Adipose tissue (tissue), 3 donors: ENCODE measurements around the gene MAEA. TPM values are rescaled to one million over a fixed set of nuclear protein-coding genes. Genes with fewer than 3 reads are reported as not detected.

Experiments
- H3K27ac ChIP-seq: one replicate; pipeline ENCODE4 v1.5.1; 2013; ENCODE audit warnings: low read depth, low read length
- whole genome bisulfite sequencing, 3 donors: extraction: QIAGEN DNeasy Blood & Tissue Kit; methylation state at CpG; one replicate each; pipeline ENCODE4 v1.1.7; 2013; 5-methylcytosine and 5-hydroxymethylcytosine counted together
- polyA plus RNA-seq, 3 donors: library from polyadenylated mRNA; stranded (reverse); fragments of 200-250 nt; gene quantifications; one replicate each; pipeline ENCODE4 v1.2.3, GENCODE V29; 2013
- donor health status: healthy with polysubstance abuse.
- donor health status: Bipolar disorder and iron deficiency.
- donor health status: healthy.

Gene MAEA
- polyA plus RNA-seq, 3 donors: 38.1 to 43.9 (median 43.6) TPM

GRCh38 chr4:1337951-1338751 is 48.5 kb downstream of the MAEA start:
- 95 to 98% (median 97%) methylated on average over 41 of the region's 41 CpGs for WGBS, 3 donors
- no peak overlapping the region for H3K27ac ChIP-seq

- H3K27ac ChIP-seq: no peak overlapping the region
- 95 to 97% (median 95%) methylated on average over 38 of the region's 38 CpGs for WGBS, 3 donors
Measured at GRCh38 chr4:1338752-1339414, 49.2 kb downstream of the MAEA start.

GRCh38 chr4:1339489-1339888 is 49.8 kb downstream of the MAEA start:
- WGBS, 3 donors: 96 to 98% (median 97%) methylated on average over 38 of the region's 38 CpGs
- H3K27ac ChIP-seq: no peak overlapping the region

GRCh38 chr4:1340181-1340747 is 50.6 kb downstream of the MAEA start:
- 91 to 96% (median 91%) methylated on average over 28 to 29 of the region's 29 CpGs for WGBS, 3 donors
- no peak overlapping the region for H3K27ac ChIP-seq

GRCh38 chr4:1340861-1341260 is 51.2 kb downstream of the MAEA start:
- H3K27ac ChIP-seq: no peak overlapping the region
- WGBS, 3 donors: 93 to 96% (median 95%) methylated on average over 20 of the region's 20 CpGs

- H3K27ac ChIP-seq: no peak overlapping the region
- WGBS, 3 donors: 95 to 96% (median 96%) methylated on average over 1 of the region's 1 CpG
Measured at GRCh38 chr4:1342003-1342402, 52.3 kb downstream of the MAEA start.

- 47 to 85% (median 69%) methylated on average over 12 of the region's 12 CpGs for WGBS, 3 donors
- H3K27ac ChIP-seq: no peak overlapping the region
Measured at GRCh38 chr4:1344696-1345095, 55.0 kb downstream of the MAEA start.

GRCh38 chr4:1345903-1346780 is 56.5 kb downstream of the MAEA start:
- peak overlapping the region; percentile 59 for H3K27ac ChIP-seq
- WGBS, 3 donors: 0 to 1% (median 0%) methylated on average over 60 to 76 of the region's 76 CpGs

GRCh38 chr4:1346781-1347409 is 57.2 kb downstream of the MAEA start, which contains the start of gene UVSSA:
Gene UVSSA, plus strand, starts transcription at chr4:1347208. Its CDS starts 884 bp downstream, at chr4:1348092.
- peak within 1 kb of the TSS; percentile 99 for H3K27ac ChIP-seq
- 1 to 2% (median 1%) methylated on average over 48 to 76 of the region's 76 CpGs for WGBS, 3 donors

- H3K27ac ChIP-seq: peak overlapping the region; percentile 99
- WGBS, 3 donors: 0 to 1% (median 1%) methylated on average over 27 to 43 of the region's 43 CpGs
Measured at GRCh38 chr4:1347410-1347864, 57.7 kb downstream of the MAEA start.

- H3K27ac ChIP-seq: peak overlapping the region; percentile 99
- 66 to 70% (median 66%) methylated on average over 12 of the region's 12 CpGs for WGBS, 3 donors
Measured at GRCh38 chr4:1348014-1348513, 58.4 kb downstream of the MAEA start.

GRCh38 chr4:1348746-1349145 is 59.1 kb downstream of the MAEA start:
- WGBS, 3 donors: 78 to 90% (median 90%) methylated on average over 25 of the region's 25 CpGs

GRCh38 chr4:1349359-1350168 is 59.9 kb downstream of the MAEA start:
- no peak overlapping the region for H3K27ac ChIP-seq
- 90 to 92% (median 91%) methylated on average over 27 to 29 of the region's 29 CpGs for WGBS, 3 donors

More at GRCh38 chr4:1348746-1349145, 59.1 kb downstream of the MAEA start:
- no peak overlapping the region for H3K27ac ChIP-seq

- H3K27ac ChIP-seq: no peak overlapping the region
- WGBS, 3 donors: 90 to 91% (median 91%) methylated on average over 5 of the region's 5 CpGs
Measured at GRCh38 chr4:1350169-1350520, 60.5 kb downstream of the MAEA start.

- H3K27ac ChIP-seq: no peak overlapping the region
- 36 to 38% (median 37%) methylated on average over 22 to 24 of the region's 24 CpGs for WGBS, 3 donors
Measured at GRCh38 chr4:1351854-1352566, 62.3 kb downstream of the MAEA start.

- WGBS, 3 donors: 91 to 93% (median 91%) methylated on average over 12 of the region's 12 CpGs
- no peak overlapping the region for H3K27ac ChIP-seq
Measured at GRCh38 chr4:1352567-1352900, 62.8 kb downstream of the MAEA start.
